Astrocyte (in vitro differentiated cells and primary cell): ENCODE results near the gene JPT2. TPM values are rescaled to one million over a fixed set of nuclear protein-coding genes. Genes with fewer than 3 reads are reported as not detected.
"Not testable (repeated sequence)": the region's sequence is repeated elsewhere in the genome, so short reads cannot be mapped to it uniquely, and the experiment has no call there.

Experiments
- DNase-seq: peaks from one replicate; pipeline ENCODE4 v3.0.0-alpha.2; 2010; ENCODE audit warnings: low read depth
- FAIRE-seq: peaks from 2 replicates; lab custom pipeline; 2011; peaks lifted over from hg19 to GRCh38; lab: Jason Lieb, UNC
- H2AFZ ChIP-seq: 2 replicates; pipeline ENCODE4 v1.6.0; 2012; ENCODE audit warnings: low read depth, low read length, inconsistent platforms
- H3K27ac ChIP-seq: 2 replicates; pipeline ENCODE4 v1.5.1; 2011; ENCODE audit warnings: low read depth, low read length, inconsistent platforms
- H3K27me3 ChIP-seq: 2 replicates; pipeline ENCODE4 v1.6.0; 2011; ENCODE audit warnings: low read length, inconsistent platforms; ENCODE audit not compliant: insufficient read depth
- H3K36me3 ChIP-seq: 2 replicates; pipeline ENCODE4 v1.5.1; 2011; ENCODE audit warnings: low read length, inconsistent platforms; ENCODE audit not compliant: insufficient read depth
- H3K4me1 ChIP-seq: 2 replicates; pipeline ENCODE4 v1.5.1; 2011; ENCODE audit warnings: low read length, inconsistent platforms; ENCODE audit not compliant: insufficient read depth
- H3K4me2 ChIP-seq: 2 replicates; pipeline ENCODE4 v1.6.0; 2012; ENCODE audit warnings: low read length, inconsistent platforms
- H3K4me3 ChIP-seq: 2 replicates; pipeline ENCODE4 v1.5.1; 2011; ENCODE audit warnings: low read depth, mild to moderate bottlenecking, low read length, inconsistent platforms; ENCODE audit not compliant: insufficient read depth
- H3K79me2 ChIP-seq: 2 replicates; pipeline ENCODE4 v1.6.0; 2012; ENCODE audit warnings: mild to moderate bottlenecking, low read length, inconsistent platforms; ENCODE audit not compliant: insufficient read depth
- H3K9ac ChIP-seq: 2 replicates; pipeline ENCODE4 v1.6.0; 2012; ENCODE audit warnings: mild to moderate bottlenecking, low read length, inconsistent platforms
- H3K9me3 ChIP-seq: 2 replicates; pipeline ENCODE4 v1.5.1; 2012; ENCODE audit warnings: low read depth, mild to moderate bottlenecking, low read length, inconsistent platforms; ENCODE audit not compliant: insufficient read depth
- H4K20me1 ChIP-seq: 2 replicates; pipeline ENCODE4 v1.6.0; 2012; ENCODE audit warnings: low read length, inconsistent platforms; ENCODE audit not compliant: insufficient read depth
- H3K27ac Mint-ChIP-seq: one replicate; pipeline ENCODE4 v1.8.0; 2021; ENCODE audit warnings: mild to moderate bottlenecking, mixed read lengths; ENCODE audit not compliant: unreplicated experiment
- H3K27me3 Mint-ChIP-seq: one replicate; pipeline ENCODE4 v1.8.0; 2021; ENCODE audit warnings: low read depth, mixed read lengths; ENCODE audit not compliant: unreplicated experiment
- H3K36me3 Mint-ChIP-seq: one replicate; pipeline ENCODE4 v1.8.0; 2021; ENCODE audit warnings: low read depth, mixed read lengths; ENCODE audit not compliant: unreplicated experiment
- H3K4me1 Mint-ChIP-seq: one replicate; pipeline ENCODE4 v1.8.0; 2021; ENCODE audit warnings: low read depth, mixed read lengths; ENCODE audit not compliant: unreplicated experiment
- H3K4me3 Mint-ChIP-seq: one replicate; pipeline ENCODE4 v1.8.0; 2021; ENCODE audit warnings: mild to moderate bottlenecking, moderate library complexity, mixed read lengths; ENCODE audit not compliant: unreplicated experiment
- H3K9me3 Mint-ChIP-seq: one replicate; pipeline ENCODE4 v1.8.0; 2021; ENCODE audit warnings: mild to moderate bottlenecking, mixed read lengths; ENCODE audit not compliant: unreplicated experiment
- CTCF ChIP-seq: IDR thresholded peaks from 2 replicates; pipeline ENCODE4 v1.5.1; 2011; ENCODE audit warnings: low read depth, mild to moderate bottlenecking, inconsistent platforms, low read length, moderate library complexity; ENCODE audit not compliant: insufficient read depth
- EZH2 ChIP-seq: IDR thresholded peaks from 2 replicates; pipeline ENCODE4 v1.6.1; 2012; ENCODE audit warnings: mild to moderate bottlenecking, low read length, inconsistent platforms; ENCODE audit not compliant: insufficient read depth
- total RNA-seq: library from RNA; stranded (reverse); gene quantifications from 2 replicates; pipeline ENCODE4 v1.2.1, GENCODE V29; 2021

The JPT2 gene
- total RNA-seq, 1 donor from 2014 or later, result 143 TPM

GRCh38 chr16:1700246-1700645 is 22.2 kb downstream of the JPT2 start:
- H3K4me3 Mint-ChIP-seq, result no peak overlapping the region
- H2AFZ ChIP-seq, result no peak overlapping the region
- H4K20me1 ChIP-seq, result peaks cover 13% of the 10 kb centered on the region
- no peaks in the 10 kb centered on the region for H3K27me3 ChIP-seq
- H3K4me1 Mint-ChIP-seq, result peaks cover 10% of the 10 kb centered on the region
- no peak overlapping the region for H3K27ac Mint-ChIP-seq
- no peak overlapping the region for H3K9ac ChIP-seq
- H3K4me2 ChIP-seq, result no peak overlapping the region
- H3K27me3 Mint-ChIP-seq, result no peaks in the 10 kb centered on the region
- DNase-seq (no peak), FAIRE-seq (no peak)
- TF ChIP-seq EZH2, result no peak
- TF ChIP-seq CTCF, result no peak
- H3K9me3 Mint-ChIP-seq, result peaks cover 1% of the 10 kb centered on the region
- H3K79me2 ChIP-seq, result peaks cover 26% of the 10 kb centered on the region
- peaks cover 40% of the 10 kb centered on the region for H3K36me3 ChIP-seq
- no peak overlapping the region for H3K4me3 ChIP-seq
- peaks cover 3% of the 10 kb centered on the region for H3K9me3 ChIP-seq
- H3K4me1 ChIP-seq, result peaks cover 5% of the 10 kb centered on the region
- H3K27ac ChIP-seq, result no peak overlapping the region
- H3K36me3 Mint-ChIP-seq, result peaks cover 41% of the 10 kb centered on the region

GRCh38 chr16:1701216-1701878 is 23.3 kb downstream of the JPT2 start:
- Histone ChIP-seq H4K20me1 (peaks cover 12% of the 10 kb centered on the region), H2AFZ (no peak overlapping the region), H3K27me3 (no peaks in the 10 kb centered on the region), H3K27ac (no peak overlapping the region), H3K36me3 (peaks cover 40% of the 10 kb centered on the region), H3K79me2 (peaks cover 19% of the 10 kb centered on the region), H3K4me2 (no peak overlapping the region), H3K4me1 (peaks cover 5% of the 10 kb centered on the region), H3K9ac (no peak overlapping the region), H3K9me3 (peaks cover 3% of the 10 kb centered on the region), H3K4me3 (no peak overlapping the region)
- Mint-ChIP-seq H3K4me3 (no peak overlapping the region), H3K27me3 (no peaks in the 10 kb centered on the region), H3K9me3 (peaks cover 1% of the 10 kb centered on the region), H3K27ac (peak overlapping the region; percentile 80), H3K36me3 (peaks cover 35% of the 10 kb centered on the region), H3K4me1 (peaks cover 11% of the 10 kb centered on the region)
- TF ChIP-seq CTCF (no peak), EZH2 (no peak)
- DNase-seq, result no peak
- no peak for FAIRE-seq

- H3K4me1 ChIP-seq, result peaks cover 27% of the 10 kb centered on the region
- H3K27me3 ChIP-seq, DNase-seq, H3K9me3 ChIP-seq, H3K9me3 Mint-ChIP-seq, FAIRE-seq, H3K27me3 Mint-ChIP-seq: not testable (repeated sequence)
- Mint-ChIP-seq H3K36me3 (peaks cover 10% of the 10 kb centered on the region), H3K27ac (peak overlapping the region; percentile 95), H3K4me1 (peaks cover 28% of the 10 kb centered on the region), H3K4me3 (peak overlapping the region; percentile 99)
- H3K79me2 ChIP-seq, result peaks cover 46% of the 10 kb centered on the region
- peak overlapping the region; percentile 91 for H3K4me3 ChIP-seq
- peaks cover 23% of the 10 kb centered on the region for H3K36me3 ChIP-seq
- peak overlapping the region; percentile 99 for H3K4me2 ChIP-seq
- H2AFZ ChIP-seq, result peak overlapping the region; percentile 98
- peak overlapping the region; percentile 98 for H3K9ac ChIP-seq
- peaks cover 34% of the 10 kb centered on the region for H4K20me1 ChIP-seq
- H3K27ac ChIP-seq, result peak overlapping the region; percentile 92
Measured at GRCh38 chr16:1705324-1705687, 27.2 kb downstream of the JPT2 start.
